NCI-H524 (cell line): ENCODE results near the gene SSTR3.

Experiments used
- DNase-seq, 2 experiments: peaks; one replicate each; lab custom pipeline; 2025; lab: John Stamatoyannopoulos, UW

SSTR3 gene

GRCh38 chr22:37229012-37229804, 16.9 kb upstream of the SSTR3 start:
- peak in 1 of 2 experiments; percentile 16 for DNase-seq

- DNase-seq, result no peak
These were observed 16.1 kb upstream of the SSTR3 start for GRCh38 chr22:37228106-37229011.

GRCh38 chr22:37226514-37226913, 14.2 kb upstream of the SSTR3 start:
- DNase-seq, result no peak

GRCh38 chr22:37226087-37226486, 13.8 kb upstream of the SSTR3 start:
- no peak for DNase-seq

GRCh38 chr22:37225481-37225880, 13.2 kb upstream of the SSTR3 start:
- DNase-seq, result peak; percentile 72 to 90

GRCh38 chr22:37224757-37225420, 12.6 kb upstream of the SSTR3 start:
- peak in 1 of 2 experiments; percentile 36 for DNase-seq

GRCh38 chr22:37223965-37224551, 11.8 kb upstream of the SSTR3 start:
- DNase-seq, result no peak

GRCh38 chr22:37222440-37222971, 10.2 kb upstream of the SSTR3 start:
- no peak for DNase-seq

- no peak for DNase-seq
These were observed 9.4 kb upstream of the SSTR3 start for GRCh38 chr22:37221424-37222333.

GRCh38 chr22:37220543-37220981, 8.3 kb upstream of the SSTR3 start:
- peak; percentile 29 to 70 for DNase-seq

GRCh38 chr22:37219533-37219932, 7.3 kb upstream of the SSTR3 start:
- no peak for DNase-seq

- no peak for DNase-seq
These were observed 6.6 kb upstream of the SSTR3 start for GRCh38 chr22:37218771-37219411.

- DNase-seq, result no peak
These were observed 6.1 kb upstream of the SSTR3 start for GRCh38 chr22:37218399-37218770.

- no peak for DNase-seq
These were observed 3.6 kb upstream of the SSTR3 start for GRCh38 chr22:37215890-37216289.

- DNase-seq, result peak in 1 of 2 experiments; percentile 58
These were observed 2.4 kb upstream of the SSTR3 start for GRCh38 chr22:37214731-37215030.

GRCh38 chr22:37213941-37214730, 1.9 kb upstream of the SSTR3 start:
- DNase-seq, result peak in 1 of 2 experiments; percentile 39

GRCh38 chr22:37213218-37213855, 1.1 kb upstream of the SSTR3 start:
- DNase-seq, result no peak

- peak; percentile 26 to 43 for DNase-seq
These were observed 457 bp downstream of the SSTR3 start for GRCh38 chr22:37211866-37212173.
